ENCODE measurements around the gene C12orf56.
A peak's percentile ranks its signal among the peaks of the same experiment; 100 is the strongest.
"Not testable (repeated sequence)": the region's sequence is repeated elsewhere in the genome, so short reads cannot be mapped to it uniquely, and the experiment has no call there.

Gene C12orf56

GRCh38 chr12:64299628-64300027 lies 90.9 kb downstream of the C12orf56 start:
- DNase-seq = no peak

- no peak for DNase-seq
Observed at GRCh38 chr12:64296301-64296700, 94.3 kb downstream of the C12orf56 start.

DNA sequence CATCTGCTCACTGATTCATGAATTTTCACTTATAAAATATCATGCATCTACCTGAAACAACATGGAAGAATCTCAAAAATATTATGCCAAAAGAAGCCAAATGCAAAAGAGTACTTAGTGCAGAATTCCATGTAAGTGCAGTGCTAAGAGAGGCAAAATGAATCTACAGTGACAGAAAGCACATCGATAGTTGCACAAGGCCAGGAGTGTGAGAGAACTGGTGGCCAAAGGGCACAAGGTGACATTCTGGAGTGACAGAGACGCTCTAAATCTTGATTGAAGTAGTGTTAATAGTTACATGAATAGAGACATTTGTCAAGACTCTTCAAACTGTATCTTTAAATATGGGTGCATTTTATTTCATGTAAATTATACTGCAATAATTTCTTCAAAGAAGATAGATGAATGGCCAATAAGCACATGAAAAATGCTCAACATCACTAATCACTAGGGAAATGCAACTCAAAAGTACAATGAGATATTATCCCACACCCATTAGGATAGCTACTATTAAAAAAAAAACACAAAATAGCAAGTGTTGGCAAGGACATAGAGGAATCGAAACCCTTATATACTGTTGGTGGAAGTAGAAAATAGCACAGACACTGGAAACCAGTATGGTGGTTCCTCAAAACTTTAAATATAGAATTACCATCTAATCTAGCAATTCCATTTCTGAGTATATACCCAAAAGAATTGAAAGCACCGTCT lies 96.7 kb downstream of the C12orf56 start:
- DNase-seq = no peak

DNA sequence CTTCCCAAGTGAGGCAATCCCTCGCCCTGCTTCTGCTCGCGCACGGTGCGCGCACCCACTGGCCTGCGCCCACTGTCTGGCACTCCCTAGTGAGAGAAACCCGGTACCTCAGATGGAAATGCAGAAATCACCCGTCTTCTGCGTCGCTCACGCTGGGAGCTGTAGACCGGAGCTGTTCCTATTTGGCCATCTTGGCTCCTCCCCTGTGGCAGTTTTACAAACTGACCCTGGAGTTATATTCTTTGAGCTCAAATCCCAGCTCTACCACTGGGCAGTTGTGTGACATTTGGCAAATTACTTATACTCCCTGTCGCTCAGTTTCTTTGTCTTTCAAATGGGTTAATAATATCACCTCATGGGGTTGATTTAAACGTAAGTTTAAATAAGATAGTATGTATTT lies 97.4 kb downstream of the C12orf56 start:
- DNase-seq = not testable (repeated sequence)

DNA sequence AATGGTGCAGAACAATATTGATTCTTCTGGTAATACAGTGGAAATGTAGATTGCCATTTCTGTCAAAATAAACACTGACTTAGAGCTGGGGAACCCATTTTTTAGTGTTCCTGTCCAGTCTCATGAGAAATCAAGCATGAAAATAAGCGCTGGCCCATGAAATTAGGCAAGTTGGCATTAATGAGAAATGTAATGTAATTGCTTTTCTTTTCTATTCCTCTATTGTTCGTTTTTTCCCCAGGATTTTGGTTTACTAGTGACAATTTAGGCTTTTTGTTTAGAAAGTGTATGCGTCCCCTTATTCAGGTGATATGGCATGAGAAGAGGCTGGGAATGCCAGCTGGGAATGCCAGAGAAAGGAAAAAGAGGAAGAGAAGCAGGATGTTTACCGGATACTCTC lies 104.0 kb downstream of the C12orf56 start:
- no peak for DNase-seq

- DNase-seq = no peak
Observed at GRCh38 chr12:64284256-64284655, 106.3 kb downstream of the C12orf56 start.

GRCh38 chr12:64278421-64278820 lies 112.1 kb downstream of the C12orf56 start:
- no peak for DNase-seq

- peak; percentile 6 to 8 for DNase-seq
Observed at GRCh38 chr12:64273527-64274403, 116.8 kb downstream of the C12orf56 start.

- no peak for DNase-seq
Observed at GRCh38 chr12:64270411-64270810, 120.1 kb downstream of the C12orf56 start.

DNA sequence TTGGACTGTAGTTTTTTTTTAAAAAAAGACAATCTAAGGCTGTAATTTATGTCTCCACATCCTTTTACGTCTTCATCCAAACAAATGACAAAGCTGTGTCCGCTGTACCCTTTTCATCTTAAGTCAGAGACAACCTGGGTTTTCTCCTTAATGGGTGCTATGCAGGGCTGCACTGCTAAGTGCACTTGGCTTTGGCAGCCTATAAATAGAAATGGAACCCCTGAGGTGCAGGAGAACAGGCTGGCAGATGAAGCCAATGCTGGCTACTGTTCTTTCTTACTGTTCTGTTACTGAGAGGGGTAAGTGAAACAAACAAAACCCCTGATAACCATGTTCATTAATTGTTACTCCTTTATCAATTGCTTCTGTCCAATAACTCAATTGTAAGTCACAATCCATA lies 121.4 kb downstream of the C12orf56 start:
- DNase-seq = no peak

- no peak for DNase-seq
Observed at GRCh38 chr12:64268409-64268808, 122.1 kb downstream of the C12orf56 start.

- DNase-seq = no peak
Observed at GRCh38 chr12:64265839-64266238, 124.7 kb downstream of the C12orf56 start.

DNA sequence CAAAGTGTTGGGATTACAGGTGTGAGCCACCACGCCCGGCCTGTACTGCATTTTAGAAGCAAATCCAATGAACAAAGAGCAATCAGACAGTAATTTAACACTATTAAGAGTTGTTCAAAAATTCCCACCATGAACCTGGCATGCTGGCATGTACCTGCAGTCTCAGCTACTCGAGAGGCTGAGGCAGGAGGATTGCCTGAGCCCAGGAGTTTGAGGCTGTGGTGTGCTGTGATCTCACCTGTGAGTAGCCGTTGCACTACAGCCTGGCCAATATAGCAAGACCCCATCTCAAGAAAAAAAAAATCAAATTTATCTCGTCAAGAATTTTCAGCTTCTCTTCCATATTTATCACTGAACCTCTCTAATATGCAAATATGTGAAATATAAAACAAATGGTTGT lies 128.7 kb downstream of the C12orf56 start:
- no peak for DNase-seq

- no peak for DNase-seq
Observed at GRCh38 chr12:64258576-64258975, 132.0 kb downstream of the C12orf56 start.

DNA sequence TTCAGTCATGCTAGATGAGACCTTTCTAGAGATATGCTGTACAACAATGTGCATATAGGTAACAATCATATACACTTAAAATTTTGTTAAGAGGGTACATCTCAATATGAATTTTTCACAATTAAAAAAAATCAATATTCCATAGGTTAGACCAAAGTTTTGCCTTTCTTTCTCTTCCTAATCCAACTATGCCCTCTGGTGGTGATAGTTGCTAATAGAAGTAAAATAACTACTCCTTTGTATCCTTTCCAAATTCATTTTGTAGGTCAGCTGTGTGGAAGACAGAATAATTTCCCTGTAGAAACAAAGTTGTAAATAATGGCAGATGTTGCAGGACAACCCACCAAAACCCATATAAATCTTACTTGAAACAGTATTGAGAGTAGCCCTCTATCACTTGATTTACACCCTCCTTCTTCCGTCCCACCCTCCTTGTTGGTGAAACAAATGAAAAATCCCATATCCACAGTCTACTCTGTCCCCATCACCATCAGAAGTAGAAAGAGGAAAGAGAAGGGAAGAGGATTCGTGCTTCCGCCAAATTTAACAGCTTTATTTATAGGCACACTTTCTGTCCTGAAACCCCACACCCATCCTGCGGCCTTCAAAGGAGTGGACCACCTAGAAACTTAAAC lies 134.3 kb downstream of the C12orf56 start:
- no peak for DNase-seq

- no peak for DNase-seq
Observed at GRCh38 chr12:64255249-64255648, 135.3 kb downstream of the C12orf56 start.

DNA sequence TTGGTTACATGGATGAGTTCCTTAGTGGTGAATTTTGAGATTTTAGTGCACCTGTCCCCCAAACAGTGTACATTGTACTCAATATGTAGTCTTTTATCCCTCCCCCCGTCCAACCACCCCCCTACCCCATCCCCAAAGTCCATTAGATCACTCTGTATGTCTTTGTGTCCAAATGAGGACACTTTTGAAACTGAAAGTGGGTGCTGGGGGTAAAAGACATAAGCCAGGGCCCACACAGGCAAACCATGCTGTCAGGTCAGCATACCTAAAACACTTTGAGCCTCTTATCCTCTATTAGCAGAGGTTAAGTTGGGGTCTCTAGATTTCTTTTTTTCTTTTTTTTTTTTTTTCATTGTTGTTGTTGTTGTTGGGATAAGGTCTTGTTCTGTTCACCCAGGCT lies 137.2 kb downstream of the C12orf56 start:
- no peak for DNase-seq

GRCh38 chr12:64252681-64253080 lies 137.9 kb downstream of the C12orf56 start:
- no peak for DNase-seq

DNA sequence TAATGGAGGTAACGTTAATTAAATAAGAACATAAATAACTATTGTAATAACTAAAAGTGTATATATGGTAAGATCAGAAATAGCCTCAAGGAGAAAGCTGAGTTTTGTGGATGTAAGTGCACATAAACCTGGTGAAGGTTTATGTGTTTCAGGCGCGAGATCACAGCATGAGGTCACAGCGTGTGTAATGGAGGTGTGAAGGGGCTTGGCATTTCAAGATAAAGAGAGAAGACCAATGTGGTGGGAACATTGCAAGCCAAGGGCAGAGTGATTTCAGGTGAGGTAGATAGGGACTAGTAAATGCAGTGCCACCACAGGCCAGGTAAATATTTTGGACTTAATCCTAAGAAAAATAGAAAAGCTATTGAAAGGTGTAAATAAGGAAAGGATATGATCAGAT lies 146.7 kb downstream of the C12orf56 start:
- DNase-seq = no peak

DNA sequence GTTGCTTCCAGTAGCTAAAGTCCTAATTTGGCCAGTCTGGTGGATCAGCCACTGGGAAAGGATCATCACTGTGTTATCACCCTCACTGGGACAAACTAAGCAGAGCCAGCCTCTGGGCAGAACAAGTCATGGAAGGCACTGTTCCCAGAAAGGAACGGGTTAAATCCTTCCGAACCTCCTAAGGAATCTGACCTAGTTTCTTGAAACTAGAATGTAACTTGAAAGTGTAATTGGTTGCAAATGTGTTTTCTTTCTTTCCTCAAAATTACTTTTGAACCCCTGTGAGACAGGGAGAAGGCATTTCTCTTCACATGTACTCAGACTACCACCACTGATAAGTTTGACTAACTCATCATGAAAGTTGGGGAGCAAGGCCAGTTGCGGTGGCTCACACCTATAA lies 149.8 kb downstream of the C12orf56 start:
- no peak for DNase-seq

DNA sequence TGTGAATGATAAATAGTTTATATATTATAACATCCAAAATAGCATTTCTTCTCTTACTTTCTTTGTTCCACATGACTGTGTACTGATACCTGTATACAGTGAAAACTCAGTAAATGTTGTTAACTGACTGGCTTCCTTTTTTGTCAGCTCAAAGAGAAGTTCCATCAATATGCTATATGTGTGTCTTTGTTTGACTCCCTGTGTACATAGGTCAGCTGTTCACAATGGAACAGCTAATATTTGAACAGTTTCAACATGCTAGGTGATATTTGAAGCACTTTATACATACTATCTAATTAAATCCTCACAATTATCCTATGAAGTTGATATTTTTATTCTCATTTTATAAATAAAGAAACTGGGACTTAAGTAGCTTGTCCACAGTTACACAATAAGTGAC lies 153.2 kb downstream of the C12orf56 start:
- no peak for DNase-seq

GRCh38 chr12:64236549-64236948 lies 154.0 kb downstream of the C12orf56 start:
- no peak for DNase-seq

DNA sequence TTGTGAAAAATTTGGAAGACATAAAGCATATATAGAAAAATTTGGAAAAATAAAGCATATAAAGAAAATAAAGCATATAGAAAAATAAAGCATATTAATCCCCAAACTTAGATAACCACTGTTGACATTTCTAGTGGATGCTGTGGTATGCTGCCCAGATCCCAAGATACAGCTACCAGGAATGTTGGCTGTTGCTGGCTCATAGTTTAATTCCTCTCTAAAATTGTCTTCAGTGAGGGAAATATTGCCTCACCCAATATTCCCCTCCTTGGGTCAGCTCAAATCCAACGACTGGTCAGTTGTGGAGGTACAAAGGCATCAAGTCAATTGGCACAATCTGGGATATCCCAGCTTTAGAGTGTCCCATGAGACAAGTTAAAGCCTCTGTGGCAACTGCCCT lies 158.4 kb downstream of the C12orf56 start:
- no peak for DNase-seq

DNA sequence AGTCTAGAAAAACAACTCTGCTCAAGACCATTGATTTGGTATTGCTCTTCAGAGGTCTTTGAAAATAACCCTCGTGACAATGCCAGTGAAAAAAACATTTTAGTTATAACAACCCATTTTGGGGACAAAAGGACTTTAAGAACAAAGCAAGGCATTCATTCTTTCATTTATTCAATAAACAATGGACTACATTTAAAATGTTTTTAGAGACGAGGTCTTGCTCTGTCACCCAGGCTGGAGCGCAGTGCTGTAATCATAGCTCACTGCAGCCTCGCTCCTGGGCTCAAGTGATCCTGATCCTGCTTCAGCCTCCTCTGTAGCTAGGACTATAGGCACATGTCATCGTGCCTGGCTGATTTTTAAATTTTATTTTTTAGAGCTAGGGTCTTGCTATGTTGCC lies 160.8 kb downstream of the C12orf56 start:
- no peak for DNase-seq
